ENCODE results near the gene SLC22A3. TPM values are rescaled to one million over a fixed set of nuclear protein-coding genes. Genes with fewer than 3 reads are reported as not detected.
"Not testable (repeated sequence)": the region's sequence is repeated elsewhere in the genome, so short reads cannot be mapped to it uniquely, and the experiment has no call there.

SLC22A3 gene
- total RNA-seq, 1 donor from 2014 or later, result 4.2 TPM

GRCh38 chr6:160455541-160456213 is 107.5 kb downstream of the SLC22A3 start:
- DNase-seq (ENCODE audit: low read depth), result no peak
- TF ChIP-seq CTCF (conservative IDR thresholded peaks at IDR 0.05; ENCODE audit: low read depth, low read length), result peak; percentile 94
- no peak overlapping the region for H3K4me3 ChIP-seq (ENCODE audit: low read depth, low read length)

DNA sequence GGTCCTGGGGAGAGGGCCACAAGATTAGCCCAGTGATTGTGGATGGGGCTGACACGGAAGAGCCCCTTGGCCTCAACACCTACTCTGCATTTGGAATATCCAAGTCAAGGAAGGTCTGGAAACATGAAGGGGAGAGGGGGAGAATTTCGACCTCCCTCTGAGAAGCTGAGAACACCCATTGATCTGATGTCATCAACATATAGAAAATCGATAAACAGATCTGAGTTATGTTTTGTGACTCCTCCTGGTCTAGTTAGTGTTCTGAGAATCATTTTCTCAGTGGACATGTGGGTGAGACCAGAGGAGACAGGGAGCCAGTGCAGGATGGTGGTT is 108.0 kb downstream of the SLC22A3 start:
- DNase-seq (ENCODE audit: low read depth), result no peak
- no peak for TF ChIP-seq CTCF (conservative IDR thresholded peaks at IDR 0.05; ENCODE audit: low read depth, low read length)

DNA sequence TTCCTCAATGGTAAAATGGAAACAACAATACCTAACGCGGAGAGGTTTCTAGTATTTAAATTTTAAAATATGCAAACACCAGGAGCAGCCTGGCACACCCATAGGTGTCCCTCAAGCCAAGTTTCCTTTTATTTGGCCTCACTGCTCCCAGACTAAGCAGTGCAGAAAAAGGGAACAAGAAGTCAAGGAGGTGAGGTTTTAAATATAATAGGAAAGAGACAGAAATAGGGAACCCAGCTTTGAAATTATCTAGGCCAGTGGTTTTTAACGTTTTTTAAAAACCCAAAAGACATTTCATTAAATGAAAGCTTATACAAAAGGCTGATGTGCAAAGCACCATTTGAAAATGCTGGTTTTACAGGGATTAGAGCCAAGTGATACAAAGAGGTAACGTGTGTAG is 109.6 kb downstream of the SLC22A3 start:
- no peak overlapping the region for H3K4me3 ChIP-seq (ENCODE audit: low read depth, low read length)
- no peak for TF ChIP-seq CTCF (conservative IDR thresholded peaks at IDR 0.05; ENCODE audit: low read depth, low read length)
- DNase-seq (ENCODE audit: low read depth), result no peak

More for the DNA sequence above, 108.0 kb downstream of the SLC22A3 start:
- no peak overlapping the region for H3K4me3 ChIP-seq (ENCODE audit: low read depth, low read length)

DNA sequence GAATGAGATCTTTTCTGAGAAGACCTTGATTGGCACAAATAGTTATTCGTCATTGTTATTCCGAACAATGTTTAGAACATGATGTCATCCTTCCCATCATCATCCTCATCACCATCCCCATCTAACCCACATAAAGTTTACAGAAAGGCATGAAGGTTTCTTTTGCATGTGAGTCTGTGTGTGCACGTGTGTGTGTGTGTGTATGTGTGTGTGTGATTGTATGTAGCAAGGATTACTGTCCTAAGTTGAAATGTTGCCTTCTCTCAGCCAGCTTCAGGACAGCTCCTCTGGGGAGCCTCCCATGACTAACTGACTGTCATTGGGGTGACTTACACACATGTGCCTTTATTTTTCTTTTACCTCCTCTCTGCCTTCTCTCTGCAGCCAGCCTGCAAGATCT is 113.5 kb downstream of the SLC22A3 start:
- no peak for DNase-seq (ENCODE audit: low read depth)
- no peak for TF ChIP-seq CTCF (conservative IDR thresholded peaks at IDR 0.05; ENCODE audit: low read depth, low read length)
- H3K4me3 ChIP-seq (ENCODE audit: low read depth, low read length), result no peak overlapping the region

GRCh38 chr6:160462116-160462515 is 113.9 kb downstream of the SLC22A3 start:
- no peak for DNase-seq (ENCODE audit: low read depth)
- TF ChIP-seq CTCF (conservative IDR thresholded peaks at IDR 0.05; ENCODE audit: low read depth, low read length), result no peak
- no peak overlapping the region for H3K4me3 ChIP-seq (ENCODE audit: low read depth, low read length)

DNA sequence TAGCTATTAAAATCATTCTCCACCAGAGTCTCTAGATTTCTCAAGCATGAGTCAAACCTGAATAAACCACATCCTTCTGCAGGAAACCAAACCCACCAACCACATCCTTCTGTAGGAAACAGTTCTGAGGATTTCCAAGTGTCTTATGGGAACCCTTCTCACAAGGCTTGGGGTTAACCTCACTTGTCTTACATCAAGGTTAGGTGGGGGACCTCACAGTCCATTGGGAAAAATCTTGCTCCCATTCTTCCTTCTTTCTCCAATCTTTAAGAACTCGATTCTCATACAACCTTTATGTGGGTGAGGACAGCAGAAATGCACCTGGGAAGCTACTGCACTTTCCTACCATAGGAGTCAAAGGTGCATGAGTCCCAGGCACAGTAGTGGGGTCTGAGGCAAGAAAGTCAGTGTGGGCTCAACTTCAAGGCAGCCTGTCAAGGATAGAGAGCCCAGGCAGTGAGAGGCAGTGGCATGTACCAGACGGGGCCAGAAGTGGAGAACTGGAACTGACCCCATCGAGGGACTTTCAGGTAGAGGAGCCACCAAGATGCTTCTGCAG is 114.5 kb downstream of the SLC22A3 start:
- H3K4me3 ChIP-seq (ENCODE audit: low read depth, low read length), result no peak overlapping the region
- peak; percentile 56 for DNase-seq (ENCODE audit: low read depth)
- no peak for TF ChIP-seq CTCF (conservative IDR thresholded peaks at IDR 0.05; ENCODE audit: low read depth, low read length)

DNA sequence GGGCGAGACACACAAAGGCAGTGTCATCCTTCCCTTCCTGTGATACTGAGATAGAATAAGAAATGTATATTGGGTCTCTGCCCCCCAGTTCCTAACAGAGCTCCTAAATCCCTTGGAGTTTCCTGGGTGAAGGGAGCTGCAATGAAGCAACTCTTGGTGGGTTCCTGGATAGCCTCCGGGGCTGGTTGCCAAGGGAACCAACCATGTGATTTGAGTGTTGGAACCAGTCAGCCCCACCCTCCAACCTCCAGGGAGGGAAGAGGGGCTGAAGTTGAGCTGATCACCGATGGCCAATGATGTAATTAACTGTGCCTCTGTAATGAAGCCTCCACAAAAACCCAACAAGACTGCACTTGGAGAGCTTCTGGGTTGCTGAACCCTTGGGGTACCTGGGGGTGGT is 116.6 kb downstream of the SLC22A3 start:
- no peak overlapping the region for H3K4me3 ChIP-seq (ENCODE audit: low read depth, low read length)
- TF ChIP-seq CTCF (conservative IDR thresholded peaks at IDR 0.05; ENCODE audit: low read depth, low read length), result no peak
- no peak for DNase-seq (ENCODE audit: low read depth)

DNA sequence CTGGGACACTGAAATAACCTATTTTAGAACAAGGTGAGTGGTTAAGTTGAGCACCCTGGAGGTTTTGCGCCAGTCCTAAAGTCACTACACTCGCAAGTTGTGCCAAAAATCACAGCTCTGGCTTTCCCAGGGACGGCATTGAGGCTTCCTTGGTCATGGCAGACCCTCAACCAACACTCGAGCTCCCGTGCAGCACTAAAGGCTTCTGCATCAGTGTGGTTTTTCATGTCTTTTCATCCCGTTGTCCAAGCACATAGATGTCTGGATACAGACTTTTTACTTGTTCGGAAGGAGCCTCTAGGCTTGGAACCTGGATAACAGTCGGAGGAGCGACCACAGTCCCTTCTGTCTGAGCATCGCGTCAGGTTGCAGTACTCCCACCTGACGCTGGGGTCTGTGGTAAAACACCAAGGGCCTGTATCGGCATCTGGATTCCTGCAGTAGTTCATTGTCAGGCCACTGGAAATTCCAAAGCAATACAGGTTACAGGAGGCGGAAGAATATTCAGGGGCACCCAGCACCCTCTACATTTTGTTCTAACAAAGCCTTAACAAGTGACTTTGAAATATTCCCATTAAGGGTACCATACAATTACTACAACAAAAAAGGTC is 119.2 kb downstream of the SLC22A3 start:
- not testable (repeated sequence) for DNase-seq (ENCODE audit: low read depth); H3K4me3 ChIP-seq (ENCODE audit: low read depth, low read length)

Data from epithelial cell of proximal tubule (primary cell).